SJSA1 (cell line): ENCODE results near the gene PHKA2. TPM values are rescaled to one million over a fixed set of nuclear protein-coding genes. Genes with fewer than 3 reads are reported as not detected.

Experiments used
- DNase-seq, 2 experiments: peaks; one replicate each; pipeline ENCODE4 v3.0.0-alpha.2; 2015 to 2020; ENCODE audit warnings: low spot score in 2 of 2, low read depth in 1 of 2
- H3K27ac ChIP-seq: fragments of 250-450 bp; sonication (Bioruptor Pico); 2 replicates; pipeline ENCODE4 v1.5.1; 2020; ENCODE audit warnings: mild to moderate bottlenecking, moderate library complexity
- H3K27me3 ChIP-seq: fragments of 250-450 bp; sonication (Bioruptor Pico); replicated peaks from 2 replicates; pipeline ENCODE4 v1.5.1; 2020; ENCODE audit warnings: mild to moderate bottlenecking, moderate library complexity
- H3K36me3 ChIP-seq: fragments of 250-450 bp; sonication (Bioruptor Pico); 2 replicates; pipeline ENCODE4 v1.5.1; 2020; ENCODE audit warnings: mild to moderate bottlenecking
- H3K4me1 ChIP-seq: fragments of 250-450 bp; sonication (Bioruptor Pico); replicated peaks from 2 replicates; pipeline ENCODE4 v1.6.1; 2021; ENCODE audit warnings: mild to moderate bottlenecking
- H3K4me3 ChIP-seq: fragments of 250-450 bp; sonication (Bioruptor Pico); 2 replicates; pipeline ENCODE4 v1.5.1; 2020; ENCODE audit warnings: mild to moderate bottlenecking
- H3K9me3 ChIP-seq: fragments of 250-450 bp; sonication (Bioruptor Pico); replicated peaks from 2 replicates; pipeline ENCODE4 v1.5.1; 2020; ENCODE audit warnings: mild to moderate bottlenecking
- total RNA-seq: library from RNA; depleted of rRNA; stranded (reverse); fragments of >200 nt; shearing (Covaris generic); gene quantifications from 2 replicates; pipeline ENCODE4 v1.2.3, GENCODE V29; 2014

Gene PHKA2
- total RNA-seq, 1 experiment from 2014 or later, result 10.8 TPM

- no peaks in the 10 kb centered on the region for H3K9me3 ChIP-seq
- no peak for DNase-seq
- H3K27me3 ChIP-seq, result no peaks in the 10 kb centered on the region
- H3K4me3 ChIP-seq, result no peak overlapping the region
- no peak overlapping the region for H3K27ac ChIP-seq
- H3K36me3 ChIP-seq, result no peaks in the 10 kb centered on the region
- peaks cover 16% of the 10 kb centered on the region for H3K4me1 ChIP-seq
Measured at GRCh38 chrX:18887177-18887824, 96.6 kb downstream of the PHKA2 start.

- no peaks in the 10 kb centered on the region for H3K27me3 ChIP-seq
- peak overlapping the region; percentile 30 for H3K4me3 ChIP-seq
- peak; percentile 60 to 65 for DNase-seq
- H3K27ac ChIP-seq, result no peak overlapping the region
- H3K36me3 ChIP-seq, result no peaks in the 10 kb centered on the region
- H3K4me1 ChIP-seq, result peaks cover 16% of the 10 kb centered on the region
- no peaks in the 10 kb centered on the region for H3K9me3 ChIP-seq
Measured at GRCh38 chrX:18886344-18887161, 97.4 kb downstream of the PHKA2 start.

GRCh38 chrX:18886005-18886343, 97.9 kb downstream of the PHKA2 start:
- Histone ChIP-seq H3K9me3 (no peaks in the 10 kb centered on the region), H3K27ac (no peak overlapping the region), H3K27me3 (no peaks in the 10 kb centered on the region), H3K4me3 (peak overlapping the region; percentile 30), H3K36me3 (no peaks in the 10 kb centered on the region), H3K4me1 (peaks cover 16% of the 10 kb centered on the region)
- DNase-seq, result peak in 1 of 2 experiments; percentile 2

GRCh38 chrX:18885328-18886004, 98.4 kb downstream of the PHKA2 start:
- Histone ChIP-seq H3K27ac (no peak overlapping the region), H3K27me3 (no peaks in the 10 kb centered on the region), H3K4me1 (peaks cover 16% of the 10 kb centered on the region), H3K36me3 (no peaks in the 10 kb centered on the region), H3K9me3 (no peaks in the 10 kb centered on the region), H3K4me3 (no peak overlapping the region)
- peak in 1 of 2 experiments; percentile 16 for DNase-seq

GRCh38 chrX:18884916-18885315, 99.0 kb downstream of the PHKA2 start:
- H3K4me1 ChIP-seq, result peaks cover 16% of the 10 kb centered on the region
- H3K36me3 ChIP-seq, result no peaks in the 10 kb centered on the region
- no peaks in the 10 kb centered on the region for H3K27me3 ChIP-seq
- no peaks in the 10 kb centered on the region for H3K9me3 ChIP-seq
- no peak for DNase-seq
- H3K27ac ChIP-seq, result no peak overlapping the region
- no peak overlapping the region for H3K4me3 ChIP-seq

GRCh38 chrX:18883961-18884765, 99.8 kb downstream of the PHKA2 start:
- Histone ChIP-seq H3K9me3 (no peaks in the 10 kb centered on the region), H3K27ac (no peak overlapping the region), H3K4me1 (peaks cover 16% of the 10 kb centered on the region), H3K4me3 (no peak overlapping the region), H3K36me3 (no peaks in the 10 kb centered on the region), H3K27me3 (no peaks in the 10 kb centered on the region)
- DNase-seq, result no peak

- peaks cover 16% of the 10 kb centered on the region for H3K4me1 ChIP-seq
- no peak overlapping the region for H3K27ac ChIP-seq
- no peak for DNase-seq
- no peaks in the 10 kb centered on the region for H3K9me3 ChIP-seq
- H3K27me3 ChIP-seq, result no peaks in the 10 kb centered on the region
- no peak overlapping the region for H3K4me3 ChIP-seq
- H3K36me3 ChIP-seq, result no peaks in the 10 kb centered on the region
Measured at GRCh38 chrX:18883234-18883960, 100.5 kb downstream of the PHKA2 start.

GRCh38 chrX:18879144-18879543, 104.8 kb downstream of the PHKA2 start:
- Histone ChIP-seq H3K36me3 (no peaks in the 10 kb centered on the region), H3K4me3 (no peak overlapping the region), H3K4me1 (no peaks in the 10 kb centered on the region), H3K27me3 (no peaks in the 10 kb centered on the region), H3K27ac (no peak overlapping the region), H3K9me3 (no peaks in the 10 kb centered on the region)
- no peak for DNase-seq

- DNase-seq, result no peak
- Histone ChIP-seq H3K9me3 (no peaks in the 10 kb centered on the region), H3K4me3 (no peak overlapping the region), H3K4me1 (peaks cover 10% of the 10 kb centered on the region), H3K27ac (no peak overlapping the region), H3K36me3 (no peaks in the 10 kb centered on the region), H3K27me3 (no peaks in the 10 kb centered on the region)
Measured at GRCh38 chrX:18877469-18877868, 106.4 kb downstream of the PHKA2 start.

GRCh38 chrX:18875256-18875878, 108.5 kb downstream of the PHKA2 start:
- no peak for DNase-seq
- Histone ChIP-seq H3K4me3 (no peak overlapping the region), H3K27ac (no peak overlapping the region), H3K9me3 (no peaks in the 10 kb centered on the region), H3K4me1 (peaks cover 12% of the 10 kb centered on the region), H3K27me3 (no peaks in the 10 kb centered on the region), H3K36me3 (no peaks in the 10 kb centered on the region)

GRCh38 chrX:18874560-18875255, 109.2 kb downstream of the PHKA2 start:
- DNase-seq, result no peak
- H3K4me1 ChIP-seq, result peaks cover 12% of the 10 kb centered on the region
- H3K9me3 ChIP-seq, result no peaks in the 10 kb centered on the region
- H3K27me3 ChIP-seq, result no peaks in the 10 kb centered on the region
- no peaks in the 10 kb centered on the region for H3K36me3 ChIP-seq
- H3K27ac ChIP-seq, result no peak overlapping the region
- no peak overlapping the region for H3K4me3 ChIP-seq

- H3K4me1 ChIP-seq, result peaks cover 12% of the 10 kb centered on the region
- H3K9me3 ChIP-seq, result no peaks in the 10 kb centered on the region
- H3K27ac ChIP-seq, result no peak overlapping the region
- H3K4me3 ChIP-seq, result no peak overlapping the region
- H3K27me3 ChIP-seq, result no peaks in the 10 kb centered on the region
- DNase-seq, result no peak
- H3K36me3 ChIP-seq, result no peaks in the 10 kb centered on the region
Measured at GRCh38 chrX:18873836-18874235, 110.1 kb downstream of the PHKA2 start.
